MCF 10A (cell line): ENCODE results near the gene DSG3. TPM values are rescaled to one million over a fixed set of nuclear protein-coding genes. Genes with fewer than 3 reads are reported as not detected.

ENCODE experiments used
- BruUV-seq: library from RNA; stranded (reverse); fragments of 400-500 nt; replicated peaks from 2 replicates; lab custom pipeline; 2021; lab: Mats Ljungman, UMichigan
- CTCF ChIA-PET: fragments of 300-600 bp; sonication (Branson Sonifier 250); formaldehyde crosslinking; extraction: SDS; loops from one replicate; lab custom pipeline; 2021; ENCODE audit warnings: antibody characterized with exemption, inconsistent platforms; lab: Yijun Ruan, JAX
- POLR2A ChIA-PET: fragments of 300-600, 350-650 bp; sonication (Branson Sonifier 250); formaldehyde crosslinking; extraction: SDS; loops from one replicate; lab custom pipeline; 2020; ENCODE audit warnings: antibody characterized with exemption, inconsistent platforms; lab: Yijun Ruan, JAX
- DNase-seq: peaks from one replicate; pipeline ENCODE4 v3.0.0-alpha.2; 2018; ENCODE audit not compliant: unreplicated experiment
- H3K27ac Mint-ChIP-seq: one replicate; pipeline ENCODE4 v1.8.0; 2022; ENCODE audit warnings: mild to moderate bottlenecking, low read depth, mixed read lengths; ENCODE audit not compliant: unreplicated experiment
- H3K27me3 Mint-ChIP-seq: one replicate; pipeline ENCODE4 v1.8.0; 2022; ENCODE audit warnings: mixed read lengths; ENCODE audit not compliant: insufficient read depth, unreplicated experiment
- H3K36me3 Mint-ChIP-seq: one replicate; pipeline ENCODE4 v1.8.0; 2022; ENCODE audit warnings: mild to moderate bottlenecking, moderate library complexity, mixed read lengths; ENCODE audit not compliant: insufficient read depth, unreplicated experiment
- H3K4me1 Mint-ChIP-seq: one replicate; pipeline ENCODE4 v1.8.0; 2022; ENCODE audit warnings: mixed read lengths; ENCODE audit not compliant: insufficient read depth, unreplicated experiment
- H3K4me3 Mint-ChIP-seq: one replicate; pipeline ENCODE4 v1.8.0; 2022; ENCODE audit warnings: mild to moderate bottlenecking, moderate library complexity, mixed read lengths; ENCODE audit not compliant: unreplicated experiment
- H3K9me3 Mint-ChIP-seq: one replicate; pipeline ENCODE4 v1.8.0; 2022; ENCODE audit warnings: mixed read lengths; ENCODE audit not compliant: unreplicated experiment
- intact Hi-C: fragments of 100-400 bp; cut with micrococcal nuclease; formaldehyde crosslinking; loops from 2 replicates; pipeline ENCODE4 v1.14.1; 2022
- total RNA-seq: library from RNA; stranded (reverse); gene quantifications from 2 replicates; pipeline ENCODE4 v1.2.3, GENCODE V29; 2022
- TF ChIP-seq, protein P1 (sequence below): fragments of 200-600 bp; IDR thresholded peaks from one replicate; pipeline ENCODE4 v1.8.0; 2022; ENCODE audit warnings: antibody characterized with exemption, mild to moderate bottlenecking; ENCODE audit not compliant: unreplicated experiment

DSG3 gene
- total RNA-seq, 1 experiment from 2014 or later: 68.5 TPM

- peaks cover 23% of the 10 kb centered on the region for H3K4me1 Mint-ChIP-seq
- intact Hi-C loops: loop anchor here (2.0 to 5.0 kb wide), 3 partner anchors 27 to 184 kb away; no protein-coding TSS in a partner anchor
- BruUV-seq: no TSS peak
- ChIA-PET CTCF (interaction anchor here (1.7 to 3.1 kb wide), 2 partner anchors 12 to 28 kb away, joined by 3 to 13 read pairs; no protein-coding TSS in a partner anchor), POLR2A (interaction anchor here (0.8 to 12.3 kb wide), 24 partner anchors 13 to 464 kb away, joined by 3 to 219 read pairs (median 14); partner anchors contain the start of genes DSC2, DSC3 and DSG2)
- H3K36me3 Mint-ChIP-seq: no peaks in the 10 kb centered on the region
- H3K27ac Mint-ChIP-seq: peak overlapping the region; percentile 88
- peak; percentile 90 for DNase-seq
- H3K9me3 Mint-ChIP-seq: no peaks in the 10 kb centered on the region
- H3K4me3 Mint-ChIP-seq: peak overlapping the region; percentile 75
- TF ChIP-seq, protein P1, sequence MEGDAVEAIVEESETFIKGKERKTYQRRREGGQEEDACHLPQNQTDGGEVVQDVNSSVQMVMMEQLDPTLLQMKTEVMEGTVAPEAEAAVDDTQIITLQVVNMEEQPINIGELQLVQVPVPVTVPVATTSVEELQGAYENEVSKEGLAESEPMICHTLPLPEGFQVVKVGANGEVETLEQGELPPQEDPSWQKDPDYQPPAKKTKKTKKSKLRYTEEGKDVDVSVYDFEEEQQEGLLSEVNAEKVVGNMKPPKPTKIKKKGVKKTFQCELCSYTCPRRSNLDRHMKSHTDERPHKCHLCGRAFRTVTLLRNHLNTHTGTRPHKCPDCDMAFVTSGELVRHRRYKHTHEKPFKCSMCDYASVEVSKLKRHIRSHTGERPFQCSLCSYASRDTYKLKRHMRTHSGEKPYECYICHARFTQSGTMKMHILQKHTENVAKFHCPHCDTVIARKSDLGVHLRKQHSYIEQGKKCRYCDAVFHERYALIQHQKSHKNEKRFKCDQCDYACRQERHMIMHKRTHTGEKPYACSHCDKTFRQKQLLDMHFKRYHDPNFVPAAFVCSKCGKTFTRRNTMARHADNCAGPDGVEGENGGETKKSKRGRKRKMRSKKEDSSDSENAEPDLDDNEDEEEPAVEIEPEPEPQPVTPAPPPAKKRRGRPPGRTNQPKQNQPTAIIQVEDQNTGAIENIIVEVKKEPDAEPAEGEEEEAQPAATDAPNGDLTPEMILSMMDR: no peak
- H3K27me3 Mint-ChIP-seq: no peaks in the 10 kb centered on the region
These were observed 4.1 kb downstream of the DSG3 start for GRCh38 chr18:31451625-31452024.

DNA sequence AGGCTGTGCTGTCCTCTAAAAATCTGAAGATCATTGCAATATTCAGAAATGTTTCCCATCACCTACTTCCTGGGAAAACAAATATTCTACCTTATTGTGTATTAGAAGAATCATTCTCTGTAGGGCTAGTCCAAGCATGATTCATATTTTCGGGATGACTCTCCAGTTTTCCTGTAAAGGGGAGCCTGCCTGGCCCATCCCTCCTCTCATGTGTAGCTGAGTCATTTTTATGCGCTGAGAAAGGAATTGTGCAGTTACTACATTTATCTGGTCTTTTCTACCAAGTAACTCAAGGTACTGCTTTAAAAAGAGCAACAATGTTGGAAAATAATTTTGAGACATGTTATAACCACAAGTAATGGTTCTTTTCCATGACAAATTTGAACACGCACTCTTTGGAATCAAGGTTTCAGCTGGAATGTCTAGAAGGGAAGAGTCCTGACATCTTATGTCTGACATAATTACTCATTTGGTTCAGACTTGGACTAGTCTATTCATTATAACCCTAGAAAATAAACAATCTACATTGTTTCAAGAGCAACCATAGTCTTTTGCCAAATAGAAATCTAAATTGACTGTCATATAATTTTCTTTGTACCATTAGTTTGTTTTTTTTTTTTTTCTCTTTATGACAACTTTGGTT lies 6.6 kb downstream of the DSG3 start:
- no TSS peak for BruUV-seq
- Mint-ChIP-seq H3K4me3 (peak overlapping the region; percentile 67), H3K4me1 (peaks cover 23% of the 10 kb centered on the region), H3K36me3 (peaks cover 23% of the 10 kb centered on the region), H3K9me3 (no peaks in the 10 kb centered on the region), H3K27ac (peak overlapping the region; percentile 94), H3K27me3 (no peaks in the 10 kb centered on the region)
- peak; percentile 96 for DNase-seq
- intact Hi-C loops: loop anchor here (2.0 to 5.0 kb wide), 2 partner anchors 45 to 187 kb away; partner anchors contain the start of gene DSG2
- TF ChIP-seq, protein P1: no peak
- ChIA-PET CTCF (interaction anchor here (0.6 to 1.2 kb wide), 3 partner anchors 29 to 354 kb away, joined by 5 to 9 read pairs (median 6); no protein-coding TSS in a partner anchor), POLR2A (interaction anchor here (0.5 to 12.3 kb wide), 21 partner anchors 10 to 447 kb away, joined by 3 to 219 read pairs (median 6); partner anchors contain the start of genes DSC3 and DSG2)

DNA sequence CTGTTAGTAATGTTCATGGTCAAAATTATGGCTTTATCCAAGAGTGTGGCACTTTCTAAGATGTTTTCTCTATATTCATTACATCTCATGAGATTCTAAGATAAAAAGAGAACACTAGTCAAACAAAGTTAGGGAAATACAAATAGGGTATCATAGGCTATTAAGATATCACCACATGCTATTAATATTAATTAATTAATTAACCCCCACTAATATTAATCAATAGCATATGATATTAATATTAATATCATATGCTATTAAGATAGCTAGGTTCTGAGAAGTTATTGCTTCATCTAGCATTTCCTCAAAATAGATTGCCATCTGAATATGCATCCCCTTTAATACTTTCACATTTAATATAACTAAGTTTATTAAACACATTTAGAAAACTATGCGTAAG lies 22.1 kb downstream of the DSG3 start:
- POLR2A ChIA-PET: interaction anchor here (1.0 to 4.6 kb wide), 8 partner anchors 9 to 45 kb away, joined by 3 to 37 read pairs (median 4); partner anchors contain the start of gene DSG3
- H3K4me3 Mint-ChIP-seq: no peak overlapping the region
- BruUV-seq: no TSS peak
- H3K9me3 Mint-ChIP-seq: no peaks in the 10 kb centered on the region
- TF ChIP-seq, protein P1: no peak
- CTCF ChIA-PET: interaction anchor here (1.1 kb wide), 1 partner anchor 43 kb away, joined by 3 read pairs; no protein-coding TSS in a partner anchor
- no peak overlapping the region for H3K27ac Mint-ChIP-seq
- no peaks in the 10 kb centered on the region for H3K4me1 Mint-ChIP-seq
- peaks cover 98% of the 10 kb centered on the region for H3K36me3 Mint-ChIP-seq
- no peak for DNase-seq
- intact Hi-C loops: no loop called here
- no peaks in the 10 kb centered on the region for H3K27me3 Mint-ChIP-seq

DNA sequence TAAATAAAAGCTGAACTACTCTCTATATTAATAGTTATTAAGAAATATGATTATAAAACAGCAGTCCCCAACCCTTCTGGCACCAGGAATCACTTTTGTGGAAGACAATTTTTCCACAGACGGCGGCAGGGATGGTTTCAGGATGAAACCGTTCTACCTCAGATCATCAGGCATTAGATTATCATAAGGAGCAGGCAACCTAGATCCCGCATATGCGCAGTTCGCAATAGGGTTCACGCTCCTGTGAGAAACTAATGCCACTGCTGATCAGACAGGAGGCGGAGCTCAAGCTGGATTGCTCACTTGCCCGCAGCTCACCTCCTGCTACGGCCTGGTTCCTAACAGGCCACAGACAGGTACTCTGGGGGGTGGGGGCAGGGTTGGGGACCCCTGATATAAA lies 31.1 kb downstream of the DSG3 start:
- Mint-ChIP-seq H3K27ac (no peak overlapping the region), H3K4me3 (no peak overlapping the region), H3K36me3 (peaks cover 75% of the 10 kb centered on the region), H3K9me3 (no peaks in the 10 kb centered on the region), H3K4me1 (no peaks in the 10 kb centered on the region), H3K27me3 (no peaks in the 10 kb centered on the region)
- BruUV-seq: no TSS peak
- DNase-seq: no peak
- POLR2A ChIA-PET: interaction anchor here (1.0 to 13.1 kb wide), 9 partner anchors 7 to 35 kb away, joined by 3 to 158 read pairs (median 6); partner anchors contain the start of gene DSG2
- TF ChIP-seq, protein P1: no peak
- CTCF ChIA-PET: interaction anchor here (1.3 to 2.6 kb wide), 2 partner anchors 12 to 54 kb away, joined by 4 to 9 read pairs; no protein-coding TSS in a partner anchor
- intact Hi-C loops: no loop called here
